Uterus (tissue), 2 donors: ENCODE results near the gene LEFTY1.

Experiments used
- CTCF ChIP-seq, 4 experiments: fragments of 200-600 bp in 2 of 4; fragments of 450-650 bp in 2 of 4; sonication (generic) in 2 of 4; IDR thresholded peaks; one replicate each; pipeline ENCODE4 v1.5.1; 2016 to 2019; ENCODE audit warnings: antibody characterized with exemption in 4 of 4, mild to moderate bottlenecking in 2 of 4, moderate library complexity in 1 of 4
- POLR2A ChIP-seq, 2 donors: fragments of 450-650 bp; IDR thresholded peaks; one replicate each; pipeline ENCODE4 v1.6.1; 2016; ENCODE audit warnings: antibody characterized with exemption in 2 of 2, mild to moderate bottlenecking in 1 of 2, moderate library complexity in 1 of 2

GRCh38 chr1:225874431-225874830 lies 14.5 kb downstream of the LEFTY1 start:
- TF ChIP-seq POLR2A (IDR thresholded peaks at IDR 0.05) (no peak), CTCF (IDR thresholded peaks at IDR 0.05) (no peak)
